Mesendoderm (in vitro differentiated cells): ENCODE results near the gene CLC. TPM values are rescaled to one million over a fixed set of nuclear protein-coding genes. Genes with fewer than 3 reads are reported as not detected.

Experiments
- DNase-seq: peaks from one replicate; pipeline ENCODE4 v3.0.0; 2013
- H2AK5ac ChIP-seq: 2 replicates; pipeline ENCODE4 v1.6.1; 2013; ENCODE audit warnings: low read length, inconsistent platforms
- H2BK120ac ChIP-seq: 2 replicates; pipeline ENCODE4 v1.6.1; 2013; ENCODE audit warnings: low read depth, mild to moderate bottlenecking, low read length, moderate library complexity, mixed read lengths
- H2BK15ac ChIP-seq: replicated peaks from 2 replicates; pipeline ENCODE4 v1.6.1; 2013; ENCODE audit warnings: low read depth, mild to moderate bottlenecking, moderate library complexity
- H2BK5ac ChIP-seq: 2 replicates; pipeline ENCODE4 v1.6.1; 2013; ENCODE audit warnings: low read length, inconsistent platforms
- H3K18ac ChIP-seq: 2 replicates; pipeline ENCODE4 v1.6.1; 2013; ENCODE audit warnings: mild to moderate bottlenecking, low read length, mixed read lengths
- H3K23ac ChIP-seq: one replicate; pipeline ENCODE4 v1.6.1; 2013; ENCODE audit warnings: low read length
- H3K27ac ChIP-seq: 2 replicates; pipeline ENCODE4 v1.5.1; 2013; ENCODE audit warnings: low read depth, mild to moderate bottlenecking, inconsistent platforms, low read length, moderate library complexity
- H3K27me3 ChIP-seq: 2 replicates; pipeline ENCODE4 v1.6.1; 2013; ENCODE audit warnings: low read length, control low read depth, mild to moderate bottlenecking, inconsistent platforms; ENCODE audit not compliant: insufficient read depth, poor library complexity
- H3K36me3 ChIP-seq: 2 replicates; pipeline ENCODE4 v1.6.1; 2013; ENCODE audit warnings: low read length, inconsistent platforms; ENCODE audit not compliant: control insufficient read depth, insufficient read depth
- H3K4ac ChIP-seq: one replicate; pipeline ENCODE4 v1.6.1; 2013; ENCODE audit warnings: low read depth, mild to moderate bottlenecking, low read length, moderate library complexity
- H3K4me1 ChIP-seq: 2 replicates; pipeline ENCODE4 v1.6.1; 2013; ENCODE audit warnings: low read depth, low read length, inconsistent platforms; ENCODE audit not compliant: control insufficient read depth
- H3K4me2 ChIP-seq: 2 replicates; pipeline ENCODE4 v1.6.1; 2013; ENCODE audit warnings: low read length
- H3K4me3 ChIP-seq: 2 replicates; pipeline ENCODE4 v1.5.1; 2013; ENCODE audit warnings: mild to moderate bottlenecking, low read length
- H3K56ac ChIP-seq: one replicate; pipeline ENCODE4 v1.6.1; 2013; ENCODE audit warnings: low read length
- H3K79me1 ChIP-seq: 2 replicates; pipeline ENCODE4 v1.6.1; 2013; ENCODE audit warnings: low read length, inconsistent platforms
- H3K79me2 ChIP-seq: 2 replicates; pipeline ENCODE4 v1.6.1; 2013; ENCODE audit warnings: mild to moderate bottlenecking, low read length; ENCODE audit not compliant: control insufficient read depth, insufficient read depth
- H3K9ac ChIP-seq: 2 replicates; pipeline ENCODE4 v1.6.1; 2013; ENCODE audit warnings: low read length, inconsistent platforms
- H4K5ac ChIP-seq: one replicate; pipeline ENCODE4 v1.6.1; 2013; ENCODE audit warnings: low read length
- H4K8ac ChIP-seq: one replicate; pipeline ENCODE4 v1.6.1; 2013; ENCODE audit warnings: low read depth, mild to moderate bottlenecking, control low read depth, low read length, moderate library complexity
- WGBS: extraction: QIAGEN DNeasy Blood & Tissue Kit; methylation state at CpG from one replicate; pipeline ENCODE4 v1.1.7; 2013; ENCODE audit warnings: low lambda C conversion rate, missing lambda C conversion rate; ENCODE audit not compliant: insufficient coverage; ENCODE audit errors: extremely low coverage; 5-methylcytosine and 5-hydroxymethylcytosine counted together
- polyA plus RNA-seq, 2 experiments: library from polyadenylated mRNA; stranded (reverse); fragments of 200-250 nt; gene quantifications; one replicate each; pipeline ENCODE4 v1.2.3, GENCODE V29; 2013

CLC gene
- polyA plus RNA-seq (2013, experiment 1 of 2), result 0.66 TPM
- 1.1 TPM for polyA plus RNA-seq (2013, experiment 2 of 2)

- Histone ChIP-seq H2BK120ac (no peak within 1 kb of the TSS), H3K23ac (no peak within 1 kb of the TSS), H3K36me3 (no peaks in the 10 kb centered on the region), H3K4me1 (no peaks in the 10 kb centered on the region), H3K4me3 (no peak within 1 kb of the TSS), H3K9ac (no peak within 1 kb of the TSS), H3K27ac (no peak within 1 kb of the TSS), H3K18ac (no peak within 1 kb of the TSS), H2BK5ac (no peak within 1 kb of the TSS), H3K79me1 (no peaks in the 10 kb centered on the region), H3K4me2 (no peak within 1 kb of the TSS), H2BK15ac (no peak within 1 kb of the TSS), H2AK5ac (no peak within 1 kb of the TSS), H3K79me2 (no peaks in the 10 kb centered on the region), H4K8ac (no peak within 1 kb of the TSS), H3K4ac (no peak within 1 kb of the TSS), H4K5ac (no peak within 1 kb of the TSS), H3K56ac (no peak within 1 kb of the TSS), H3K27me3 (no peaks in the 10 kb centered on the region)
- WGBS, result no CpG with 5 or more reads among the region's 3 CpGs
- no peak for DNase-seq
These were observed at the start of gene CLC for GRCh38 chr19:39737891-39738290. Gene CLC (minus strand): TSS chr19:39738029. CDS start chr19:39737952, 77 bp downstream.

GRCh38 chr19:39780894-39781293 is 43.1 kb upstream of the CLC start:
- Histone ChIP-seq H3K36me3 (no peaks in the 10 kb centered on the region), H2AK5ac (no peak overlapping the region), H3K4me2 (no peak overlapping the region), H2BK5ac (no peak overlapping the region), H2BK15ac (no peak overlapping the region), H3K79me2 (no peaks in the 10 kb centered on the region), H3K79me1 (no peaks in the 10 kb centered on the region), H2BK120ac (no peak overlapping the region), H3K27me3 (no peaks in the 10 kb centered on the region), H3K27ac (no peak overlapping the region), H4K5ac (no peak overlapping the region), H3K4me3 (no peak overlapping the region), H3K9ac (no peak overlapping the region), H3K4ac (no peak overlapping the region), H3K4me1 (no peaks in the 10 kb centered on the region), H4K8ac (no peak overlapping the region), H3K23ac (no peak overlapping the region), H3K56ac (no peak overlapping the region), H3K18ac (no peak overlapping the region)
- WGBS, result no CpG with 5 or more reads among the region's 3 CpGs
- DNase-seq, result no peak

- Histone ChIP-seq H3K4ac (no peak within 1 kb of the TSS), H3K23ac (no peak within 1 kb of the TSS), H3K9ac (no peak within 1 kb of the TSS), H3K36me3 (no peaks in the 10 kb centered on the region), H3K79me1 (no peaks in the 10 kb centered on the region), H3K4me3 (no peak within 1 kb of the TSS), H3K4me2 (no peak within 1 kb of the TSS), H2BK15ac (no peak within 1 kb of the TSS), H3K27ac (no peak within 1 kb of the TSS), H2AK5ac (no peak within 1 kb of the TSS), H3K4me1 (no peaks in the 10 kb centered on the region), H4K8ac (no peak within 1 kb of the TSS), H4K5ac (no peak within 1 kb of the TSS), H2BK120ac (no peak within 1 kb of the TSS), H3K27me3 (no peaks in the 10 kb centered on the region), H3K18ac (no peak within 1 kb of the TSS), H3K56ac (no peak within 1 kb of the TSS), H3K79me2 (no peaks in the 10 kb centered on the region), H2BK5ac (no peak within 1 kb of the TSS)
- DNase-seq, result no peak
- WGBS, result no CpG with 5 or more reads among the region's 4 CpGs
These were observed 40.9 kb upstream of the CLC start, which contains the start of gene LEUTX for GRCh38 chr19:39778763-39779162. Gene LEUTX (plus strand): TSS chr19:39778854. CDS start chr19:39778921, 67 bp downstream.

- Histone ChIP-seq H3K4me2 (no peak overlapping the region), H3K23ac (no peak overlapping the region), H2BK5ac (no peak overlapping the region), H2BK15ac (no peak overlapping the region), H2BK120ac (no peak overlapping the region), H3K79me2 (no peaks in the 10 kb centered on the region), H3K27ac (no peak overlapping the region), H3K4me3 (no peak overlapping the region), H3K79me1 (no peaks in the 10 kb centered on the region), H2AK5ac (no peak overlapping the region), H3K4me1 (no peaks in the 10 kb centered on the region), H4K5ac (no peak overlapping the region), H3K18ac (no peak overlapping the region), H3K9ac (no peak overlapping the region), H3K56ac (no peak overlapping the region), H3K4ac (no peak overlapping the region), H3K36me3 (no peaks in the 10 kb centered on the region), H4K8ac (no peak overlapping the region), H3K27me3 (no peaks in the 10 kb centered on the region)
- no CpG with 5 or more reads among the region's 4 CpGs for WGBS
- DNase-seq, result no peak
These were observed 31.0 kb upstream of the CLC start for GRCh38 chr19:39768786-39769185.

- no peak for DNase-seq
- Histone ChIP-seq H2BK120ac (no peak overlapping the region), H3K4me2 (no peak overlapping the region)
These were observed 30.5 kb upstream of the CLC start for GRCh38 chr19:39768334-39768733.

More at GRCh38 chr19:39768334-39768733, 30.5 kb upstream of the CLC start:
- Histone ChIP-seq H2BK15ac (no peak overlapping the region), H4K8ac (no peak overlapping the region), H3K4me1 (no peaks in the 10 kb centered on the region), H3K4me3 (no peak overlapping the region), H2AK5ac (no peak overlapping the region), H3K9ac (no peak overlapping the region), H3K27ac (no peak overlapping the region), H3K27me3 (no peaks in the 10 kb centered on the region), H3K4ac (no peak overlapping the region), H3K36me3 (no peaks in the 10 kb centered on the region), H3K79me2 (no peaks in the 10 kb centered on the region), H3K79me1 (no peaks in the 10 kb centered on the region), H3K56ac (no peak overlapping the region), H4K5ac (no peak overlapping the region), H3K23ac (no peak overlapping the region), H3K18ac (no peak overlapping the region), H2BK5ac (no peak overlapping the region)
- whole genome bisulfite sequencing, result no CpG with 5 or more reads among the region's 8 CpGs
